H1 (cell line): ENCODE measurements around the gene P2RX6. TPM values are rescaled to one million over a fixed set of nuclear protein-coding genes. Genes with fewer than 3 reads are reported as not detected.
A peak's percentile ranks its signal among the peaks of the same experiment; 100 is the strongest.

Source experiments
- CTCF ChIA-PET: fragments of 300-600 bp; sonication (Branson Sonifier 250); formaldehyde crosslinking; loops from one replicate; lab custom pipeline; 2021; ENCODE audit not compliant: partially characterized antibody; lab: Charles Lee
- POLR2A ChIA-PET: fragments of 300-600 bp; sonication (Branson Sonifier 250); formaldehyde crosslinking; loops from one replicate; lab custom pipeline; 2021; ENCODE audit warnings: inconsistent platforms; ENCODE audit not compliant: partially characterized antibody; lab: Charles Lee
- DNase-seq, 2 experiments: peaks; one replicate each; pipeline versions ENCODE4 v3.0.0 to v3.0.0-alpha.2; 2010 to 2022; ENCODE audit warnings: low spot score in 2 of 2, low read depth in 1 of 2, mixed read lengths in 1 of 2
- FAIRE-seq: peaks from 2 replicates; lab custom pipeline; 2011; peaks lifted over from hg19 to GRCh38; lab: Jason Lieb, UNC
- H2AFZ ChIP-seq: 2 replicates; pipeline ENCODE4 v1.8.1; 2012; ENCODE audit warnings: low read length, inconsistent platforms
- H2AK5ac ChIP-seq: 2 replicates; pipeline ENCODE4 v1.6.1; 2013; ENCODE audit warnings: low read depth, low read length
- H2BK120ac ChIP-seq: replicated peaks from 2 replicates; pipeline ENCODE3; 2013; ENCODE audit warnings: low read depth, low read length, inconsistent platforms
- H2BK12ac ChIP-seq: 2 replicates; pipeline ENCODE4 v1.6.1; 2013; ENCODE audit warnings: low read depth, low read length
- H2BK15ac ChIP-seq: 2 replicates; pipeline ENCODE4 v1.6.1; 2013; ENCODE audit warnings: low read length
- H2BK20ac ChIP-seq: 2 replicates; pipeline ENCODE4 v1.6.1; 2013; ENCODE audit warnings: low read length
- H2BK5ac ChIP-seq: 2 replicates; pipeline ENCODE4 v1.6.1; 2013; ENCODE audit warnings: low read depth, low read length
- H3K14ac ChIP-seq: 2 replicates; pipeline ENCODE4 v1.6.1; 2013; ENCODE audit warnings: inconsistent platforms; ENCODE audit not compliant: insufficient read length
- H3K18ac ChIP-seq: 2 replicates; pipeline ENCODE4 v1.6.1; 2013; ENCODE audit warnings: low read length; ENCODE audit errors: extremely low read depth
- H3K23ac ChIP-seq: 2 replicates; pipeline ENCODE4 v1.6.1; 2013; ENCODE audit warnings: inconsistent platforms; ENCODE audit not compliant: insufficient read length
- H3K23me2 ChIP-seq: 2 replicates; pipeline ENCODE4 v1.6.1; 2013; ENCODE audit warnings: low read depth, low read length
- H3K27ac ChIP-seq: 2 replicates; pipeline ENCODE4 v1.6.1; 2011; ENCODE audit warnings: low read depth, low read length, inconsistent platforms
- H3K27me3 ChIP-seq, 4 experiments: replicated peaks in 1 of 4; 1 replicate in 1 of 4; 2 replicates in 3 of 4; pipeline versions ENCODE4 v1.6.1 to v1.8.1; 2011 to 2013; ENCODE audit warnings: low read length in 3 of 4, mild to moderate bottlenecking in 3 of 4, inconsistent platforms in 2 of 4, mixed read lengths in 2 of 4, moderate library complexity in 1 of 4; ENCODE audit not compliant: control insufficient read depth in 3 of 4, insufficient read depth in 3 of 4; ENCODE audit errors: extremely low read depth in 1 of 4
- H3K36me3 ChIP-seq, 4 experiments: 2 replicates each; pipeline versions ENCODE4 v1.6.1 to v1.8.1; 2011 to 2013; ENCODE audit warnings: mild to moderate bottlenecking in 4 of 4, low read length in 3 of 4, moderate library complexity in 2 of 4, control low read depth in 1 of 4, inconsistent platforms in 1 of 4; ENCODE audit not compliant: insufficient read depth in 4 of 4, control insufficient read depth in 2 of 4
- H3K4ac ChIP-seq: replicated peaks from 2 replicates; pipeline ENCODE3; 2013; ENCODE audit warnings: low read length, low read depth, mixed read lengths, inconsistent platforms; ENCODE audit not compliant: insufficient read length
- H3K4me1 ChIP-seq, 4 experiments: replicated peaks in 1 of 4; 1 replicate in 1 of 4; 2 replicates in 3 of 4; pipeline versions ENCODE4 v1.6.1 to v1.8.1; 2011 to 2013; ENCODE audit warnings: low read length in 3 of 4, inconsistent platforms in 2 of 4, mixed read lengths in 1 of 4; ENCODE audit not compliant: insufficient read depth in 4 of 4, control insufficient read depth in 3 of 4
- H3K4me2 ChIP-seq, 2 experiments: 2 replicates each; pipeline versions ENCODE4 v1.6.1 to v1.8.1; 2011 to 2013; ENCODE audit warnings: low read depth in 2 of 2, low read length in 2 of 2, control low read depth in 1 of 2, inconsistent platforms in 1 of 2, mild to moderate bottlenecking in 1 of 2; ENCODE audit not compliant: insufficient read depth in 1 of 2
- H3K4me3 ChIP-seq, 4 experiments: fragments of 200-600, 300-600 bp in 1 of 4; sonication (generic), shearing (Covaris generic), sonication (Bioruptor Twin) in 1 of 4; 2 replicates each; pipeline versions ENCODE4 v1.5.1 to v1.8.1; 2011 to 2016; ENCODE audit warnings: low read length in 4 of 4, low read depth in 3 of 4, control low read depth in 2 of 4, inconsistent platforms in 2 of 4, mild to moderate bottlenecking in 2 of 4, mixed read lengths in 1 of 4, moderate library complexity in 1 of 4; ENCODE audit not compliant: insufficient read depth in 2 of 4; ENCODE audit errors: extremely low read depth in 1 of 4
- H3K56ac ChIP-seq: replicated peaks from 2 replicates; pipeline ENCODE3; 2013; ENCODE audit warnings: low read depth, mild to moderate bottlenecking, mixed read lengths, low read length, inconsistent platforms; ENCODE audit not compliant: insufficient read length
- H3K79me1 ChIP-seq: 2 replicates; pipeline ENCODE4 v1.6.1; 2013; ENCODE audit warnings: low read depth, low read length, control low read depth
- H3K79me2 ChIP-seq, 2 experiments: 2 replicates each; pipeline versions ENCODE4 v1.6.1 to v1.8.1; 2012 to 2013; ENCODE audit warnings: low read length in 2 of 2, mild to moderate bottlenecking in 2 of 2, inconsistent platforms in 1 of 2; ENCODE audit not compliant: insufficient read depth in 2 of 2, control insufficient read depth in 1 of 2
- H3K9ac ChIP-seq, 4 experiments: replicated peaks in 1 of 4; 1 replicate in 1 of 4; 2 replicates in 3 of 4; pipeline versions ENCODE4 v1.6.1 to v1.8.1; 2011 to 2013; ENCODE audit warnings: low read depth in 3 of 4, low read length in 3 of 4, control low read depth in 2 of 4, mild to moderate bottlenecking in 2 of 4, moderate library complexity in 2 of 4, inconsistent platforms in 1 of 4; ENCODE audit errors: extremely low read depth in 1 of 4
- H3K9me3 ChIP-seq, 2 experiments: 2 replicates each; pipeline versions ENCODE4 v1.6.1 to v1.8.1; 2012 to 2013; ENCODE audit warnings: mild to moderate bottlenecking in 2 of 2, moderate library complexity in 2 of 2, control low read depth in 1 of 2, inconsistent platforms in 1 of 2, low read depth in 1 of 2, low read length in 1 of 2, mixed read lengths in 1 of 2; ENCODE audit not compliant: insufficient read depth in 2 of 2
- H4K20me1 ChIP-seq, 2 experiments: replicated peaks in 1 of 2; 2 replicates each; pipeline versions ENCODE3 to v1.8.1; 2011 to 2013; ENCODE audit warnings: inconsistent platforms in 2 of 2, low read length in 2 of 2, mild to moderate bottlenecking in 1 of 2; ENCODE audit not compliant: insufficient read depth in 2 of 2, control insufficient read depth in 1 of 2
- H4K5ac ChIP-seq: 2 replicates; pipeline ENCODE4 v1.6.1; 2013; ENCODE audit warnings: low read length, low read depth, mixed read lengths, inconsistent platforms; ENCODE audit not compliant: insufficient read length
- H4K8ac ChIP-seq: 2 replicates; pipeline ENCODE4 v1.8.0; 2013; ENCODE audit warnings: mild to moderate bottlenecking, moderate library complexity, low read length, inconsistent platforms; ENCODE audit not compliant: insufficient read depth; ENCODE audit errors: extremely low read depth
- H4K91ac ChIP-seq: replicated peaks from 2 replicates; pipeline ENCODE3; 2013; ENCODE audit warnings: low read length, mixed read lengths, inconsistent platforms; ENCODE audit not compliant: insufficient read length
- ASH2L ChIP-seq: fragments of 200-600, 300-600 bp; sonication (generic); IDR thresholded peaks from one replicate; pipeline ENCODE4 v1.7.1; 2017; ENCODE audit warnings: low read length
- BCL11A ChIP-seq, 2 experiments: IDR thresholded peaks; one replicate each; pipeline ENCODE4 v1.6.1; 2011; ENCODE audit warnings: low read depth in 2 of 2, low read length in 2 of 2, mild to moderate bottlenecking in 2 of 2
- BRCA1 ChIP-seq: IDR thresholded peaks from 2 replicates; pipeline ENCODE4 v1.6.1; 2012; ENCODE audit warnings: low read depth, low read length, improper control_type of control experiment
- CEBPB ChIP-seq: IDR thresholded peaks from 2 replicates; pipeline ENCODE4 v1.6.1; 2012; ENCODE audit warnings: low read depth, low read length
- CHD1 ChIP-seq: IDR thresholded peaks from 2 replicates; pipeline ENCODE4 v1.6.1; 2012; ENCODE audit warnings: low read depth, low read length, improper control_type of control experiment
- EP300 ChIP-seq, 2 experiments: IDR thresholded peaks; 1 replicate in 1 of 2; 2 replicates in 1 of 2; pipeline ENCODE4 v1.6.1; 2011 to 2012; ENCODE audit warnings: low read depth in 2 of 2, low read length in 2 of 2, mild to moderate bottlenecking in 2 of 2, borderline replicate concordance in 1 of 2, inconsistent platforms in 1 of 2, moderate library complexity in 1 of 2
- EZH2 ChIP-seq: fragments of 200-600 bp; sonication (generic); IDR thresholded peaks from 2 replicates; pipeline ENCODE4 v1.7.1; 2012; ENCODE audit warnings: low read depth, mild to moderate bottlenecking, moderate library complexity, low read length, inconsistent platforms; ENCODE audit not compliant: severe bottlenecking
- GABPA ChIP-seq: IDR thresholded peaks from 2 replicates; pipeline ENCODE4 v1.6.1; 2011; ENCODE audit warnings: mild to moderate bottlenecking, low read length, moderate library complexity, borderline replicate concordance; ENCODE audit not compliant: insufficient read depth
- SP1 ChIP-seq: IDR thresholded peaks from 2 replicates; pipeline ENCODE4 v1.6.1; 2011; ENCODE audit warnings: low read depth, low read length
- SP2 ChIP-seq: IDR thresholded peaks from 2 replicates; pipeline ENCODE4 v1.6.1; 2012; ENCODE audit warnings: mild to moderate bottlenecking, low read length, inconsistent platforms
- WGBS, 2 experiments: shearing (Covaris generic) in 1 of 2; methylation state at CpG; one replicate each; pipeline versions ENCODE4 v1.1.6 to v1.1.7; 2013 to 2015; ENCODE audit warnings: low lambda C conversion rate in 2 of 2, mixed read lengths in 2 of 2, inconsistent platforms in 1 of 2, low coverage in 1 of 2, missing lambda C conversion rate in 1 of 2; ENCODE audit not compliant: insufficient replicate concordance in 2 of 2, insufficient coverage in 1 of 2, insufficient read length in 1 of 2; ENCODE audit errors: extremely low coverage in 1 of 2, missing lambda C conversion rate in 1 of 2; 5-methylcytosine and 5-hydroxymethylcytosine counted together
- polyA plus RNA-seq, 7 experiments: library from polyadenylated mRNA; depleted of rRNA in 3 of 7; stranded (reverse) in 5 of 7; unstranded in 2 of 7; fragments of >200 nt in 5 of 7; fragments of 200-250 nt in 2 of 7; gene quantifications; 1 replicate in 5 of 7; 2 replicates in 1 of 7; 4 replicates in 1 of 7; pipeline versions ENCODE4 v1.2.1 to v1.2.3, GENCODE V29; 2011 to 2013; ENCODE audit warnings: missing spikeins in 2 of 7, mixed read lengths in 2 of 7
- total RNA-seq: library from RNA; stranded (reverse); fragmentation: NEBNext Ultra II Directional; extraction: Animal tissue kit (Norgen Biotek cat#: 25700); gene quantifications from 2 replicates; pipeline ENCODE4 v1.2.1, GENCODE V29; 2021

The P2RX6 gene
- total and polyA plus RNA-seq, 2 of the 8 experiments (the other 6 are each of a cell fraction or from before 2014, with no cell fraction given): 0.09 TPM; not detected in 1

GRCh38 chr22:20980523-20980922 is 34.4 kb upstream of the P2RX6 start:
- Histone ChIP-seq H3K4me1 (peaks cover 5 to 25% (median 8%) of the 10 kb centered on the region in 4 experiments; a peak in 6 of 7 replicates), H3K79me1 (no peaks in the 10 kb centered on the region), H2BK20ac (no peak overlapping the region), H3K18ac (no peak overlapping the region), H3K36me3 (no peaks in the 10 kb centered on the region), H4K20me1 (peaks cover under 1 to 1% of the 10 kb centered on the region in 2 experiments), H2AFZ (no peak overlapping the region), H3K4ac (no peak overlapping the region), H2BK5ac (no peak overlapping the region), H3K4me3 (no peak overlapping the region)
- POLR2A ChIA-PET: interaction anchor here (1.9 to 4.6 kb wide), 2 partner anchors 18 to 22 kb away, joined by 6 to 45 read pairs; partner anchors contain the start of gene THAP7
- TF ChIP-seq GABPA (no peak), EP300 (IDR thresholded peaks at IDR 0.05; ENCODE audit: borderline replicate concordance in 1 of 2, low read depth in 2 of 2, low read length in 2 of 2) (no peak), SP1 (no peak), SP2 (no peak), BRCA1 (no peak), CEBPB (no peak), BCL11A (IDR thresholded peaks at IDR 0.05; ENCODE audit: low read depth in 2 of 2, low read length in 2 of 2) (no peak), ASH2L (no peak), EZH2 (no peak), CHD1 (no peak)
- TF ChIP-seq, all 59 proteins: peak for 0
- H2BK12ac ChIP-seq: no peak overlapping the region
- H3K9me3 ChIP-seq: peaks cover 11 to 17% of the 10 kb centered on the region in 2 experiments
- H2BK120ac ChIP-seq: no peak overlapping the region
- no peak overlapping the region for H3K14ac ChIP-seq
- no peak overlapping the region for H2BK15ac ChIP-seq
- CTCF ChIA-PET: interaction anchor here (0.7 to 2.5 kb wide), 5 partner anchors 8 to 204 kb away, joined by 3 to 10 read pairs (median 3); partner anchors contain the start of gene THAP7
- peak overlapping the region in 1 of 4 experiments; percentile 15; a peak in 1 of 7 replicates for H3K9ac ChIP-seq
- WGBS, 2 experiments: 91% methylated on average over 4 of the region's 4 CpGs; no CpG with 5 or more reads in 1 of the 2 experiments
- H3K23me2 ChIP-seq: peaks cover 8% of the 10 kb centered on the region
- H4K91ac ChIP-seq: no peak overlapping the region
- FAIRE-seq: no peak
- H3K23ac ChIP-seq: no peak overlapping the region
- H3K79me2 ChIP-seq: no peaks in the 10 kb centered on the region
- peaks cover 0 to 14% (median 7%) of the 10 kb centered on the region in 4 experiments; a peak in 5 of 7 replicates for H3K27me3 ChIP-seq
- peak overlapping the region; percentile 63 to 92; a peak in 1 of 4 replicates for H3K4me2 ChIP-seq
- DNase-seq: no peak
- H4K8ac ChIP-seq: no peak overlapping the region; the same call in none of the 2 replicates
- H2AK5ac ChIP-seq: peak overlapping the region; percentile 8
- H3K27ac ChIP-seq: no peak overlapping the region
- no peak overlapping the region for H4K5ac ChIP-seq
- no peak overlapping the region for H3K56ac ChIP-seq
